CD14-positive monocyte (primary cell): Measurements from ENCODE around the gene EPSTI1. TPM values are rescaled to one million over a fixed set of nuclear protein-coding genes. Genes with fewer than 3 reads are reported as not detected.

ENCODE experiments used
- DNase-seq, 3 donors: peaks; one replicate each; pipeline ENCODE4 v3.0.0-alpha.2; 2011 to 2022
- H2AFZ ChIP-seq: 2 replicates; pipeline ENCODE4 v1.6.0; 2012; ENCODE audit warnings: mild to moderate bottlenecking, low read depth, low read length, inconsistent platforms; ENCODE audit not compliant: insufficient read depth, poor library complexity, severe bottlenecking
- H3K27ac ChIP-seq, 2 donors: 1 replicate in 1 of 2; 2 replicates in 1 of 2; pipeline ENCODE4 v1.5.1; 2012 to 2013; ENCODE audit warnings: low read length in 2 of 2, control low read depth in 1 of 2, inconsistent platforms in 1 of 2, low read depth in 1 of 2, mild to moderate bottlenecking in 1 of 2
- H3K27me3 ChIP-seq, 2 donors: one replicate each; pipeline versions ENCODE4 v1.6.0 to v1.6.1; 2011 to 2013; ENCODE audit warnings: low read length in 2 of 2; ENCODE audit not compliant: control insufficient read depth in 2 of 2, insufficient read depth in 2 of 2
- H3K36me3 ChIP-seq, 2 donors: replicated peaks in 1 of 2; 1 replicate in 1 of 2; 2 replicates in 1 of 2; pipeline versions ENCODE4 v1.5.1 to v1.6.1; 2012 to 2013; ENCODE audit warnings: low read length in 2 of 2, control low read depth in 1 of 2, inconsistent platforms in 1 of 2, mild to moderate bottlenecking in 1 of 2; ENCODE audit not compliant: insufficient read depth in 2 of 2, control insufficient read depth in 1 of 2
- H3K4me1 ChIP-seq, 2 donors: 1 replicate in 1 of 2; 2 replicates in 1 of 2; pipeline versions ENCODE4 v1.5.1 to v1.6.1; 2012 to 2013; ENCODE audit warnings: low read length in 2 of 2, control low read depth in 1 of 2, inconsistent platforms in 1 of 2, mild to moderate bottlenecking in 1 of 2, moderate library complexity in 1 of 2; ENCODE audit not compliant: insufficient read depth in 2 of 2, control insufficient read depth in 1 of 2
- H3K4me2 ChIP-seq: replicated peaks from 2 replicates; pipeline ENCODE3; 2012; ENCODE audit warnings: low read length, moderate library complexity, mild to moderate bottlenecking; ENCODE audit not compliant: poor library complexity, severe bottlenecking; ENCODE audit errors: extremely low read depth
- H3K4me3 ChIP-seq, 3 experiments: fragments of 200-600 bp in 1 of 3; sonication (generic) in 1 of 3; replicated peaks in 1 of 3; 1 replicate in 2 of 3; 2 replicates in 1 of 3; pipeline ENCODE4 v1.5.1; 2011 to 2013; ENCODE audit warnings: low read length in 3 of 3, mild to moderate bottlenecking in 3 of 3, control low read depth in 2 of 3, low read depth in 2 of 3, inconsistent platforms in 1 of 3, moderate library complexity in 1 of 3
- H3K79me2 ChIP-seq: 2 replicates; pipeline ENCODE4 v1.6.0; 2012; ENCODE audit warnings: mild to moderate bottlenecking, control low read depth, inconsistent platforms, low read length, moderate library complexity; ENCODE audit not compliant: insufficient read depth
- H3K9ac ChIP-seq: 2 replicates; pipeline ENCODE4 v1.6.0; 2017; ENCODE audit warnings: low read length, mild to moderate bottlenecking; ENCODE audit not compliant: insufficient read depth, poor library complexity, severe bottlenecking
- H3K9me3 ChIP-seq, 2 donors: replicated peaks in 1 of 2; 1 replicate in 1 of 2; 2 replicates in 1 of 2; pipeline versions ENCODE4 v1.5.1 to v1.6.1; 2012 to 2013; ENCODE audit warnings: low read length in 2 of 2, control low read depth in 1 of 2; ENCODE audit not compliant: control insufficient read depth in 1 of 2, insufficient read depth in 1 of 2
- H4K20me1 ChIP-seq: 2 replicates; pipeline ENCODE4 v1.6.0; 2012; ENCODE audit warnings: mild to moderate bottlenecking, low read length, control low read depth, moderate library complexity; ENCODE audit not compliant: insufficient read depth
- H3K27ac Mint-ChIP-seq, 7 donors: one replicate each; pipeline ENCODE4 v1.8.0; 2020; ENCODE audit warnings: mild to moderate bottlenecking in 7 of 7, mixed read lengths in 7 of 7, moderate library complexity in 6 of 7, inconsistent platforms in 2 of 7
- H3K27me3 Mint-ChIP-seq, 3 donors: one replicate each; pipeline ENCODE4 v1.8.0; 2021 to 2022; ENCODE audit warnings: low read depth in 3 of 3, mild to moderate bottlenecking in 3 of 3, mixed read lengths in 3 of 3, moderate library complexity in 3 of 3, inconsistent platforms in 1 of 3
- H3K36me3 Mint-ChIP-seq, 2 donors: one replicate each; pipeline ENCODE4 v1.8.0; 2020; ENCODE audit warnings: mixed read lengths in 2 of 2, inconsistent platforms in 1 of 2, mild to moderate bottlenecking in 1 of 2
- H3K4me1 Mint-ChIP-seq: one replicate; pipeline ENCODE4 v1.8.0; 2020; ENCODE audit warnings: mild to moderate bottlenecking, mixed read lengths
- H3K4me3 Mint-ChIP-seq, 2 donors: one replicate each; pipeline ENCODE4 v1.8.0; 2020; ENCODE audit warnings: mild to moderate bottlenecking in 2 of 2, mixed read lengths in 2 of 2, moderate library complexity in 1 of 2
- H3K9me3 Mint-ChIP-seq, 7 donors: one replicate each; pipeline ENCODE4 v1.8.0; 2020 to 2022; ENCODE audit warnings: mixed read lengths in 7 of 7, mild to moderate bottlenecking in 6 of 7, moderate library complexity in 6 of 7, inconsistent platforms in 2 of 7
- CTCF ChIP-seq: fragments of 200-600 bp; IDR thresholded peaks from one replicate; pipeline ENCODE4 v1.8.0; 2022; ENCODE audit warnings: antibody characterized with exemption, mild to moderate bottlenecking
- WGBS: methylation state at CpG from one replicate; pipeline ENCODE4 v1.1.5; 2013; ENCODE audit warnings: missing lambda C conversion rate; ENCODE audit not compliant: insufficient coverage; 5-methylcytosine and 5-hydroxymethylcytosine counted together
- intact Hi-C, 2 donors: fragments of 100-400 bp; cut with micrococcal nuclease; formaldehyde crosslinking; loops; one replicate each; pipeline versions ENCODE4 v1.15.0 to v1.15.1; 2023
- polyA plus RNA-seq, 3 donors: library from polyadenylated mRNA; depleted of rRNA in 1 of 3; unstranded in 2 of 3; stranded (reverse) in 1 of 3; fragments of 300-500 nt in 2 of 3; fragments of >200 nt in 1 of 3; fragmentation: Illumina TruSeq in 2 of 3; gene quantifications; 1 replicate in 2 of 3; 2 replicates in 1 of 3; pipeline ENCODE4 v1.2.3, GENCODE V29; 2012 to 2021

Gene EPSTI1
- polyA plus RNA-seq, 3 donors: 14.6 to 19.9 (median 16.4) TPM

GRCh38 chr13:42849200-42849599, 142.8 kb downstream of the EPSTI1 start:
- H3K4me3 Mint-ChIP-seq: no peak overlapping the region
- no peak for DNase-seq
- no peaks in the 10 kb centered on the region for H3K36me3 Mint-ChIP-seq
- no peak overlapping the region for H3K9ac ChIP-seq
- no peak overlapping the region for H3K4me3 ChIP-seq
- no peaks in the 10 kb centered on the region for H3K9me3 ChIP-seq
- H3K4me2 ChIP-seq: no peak overlapping the region
- WGBS: no CpG with 5 or more reads among the region's 2 CpGs
- no peak overlapping the region for H3K27ac ChIP-seq
- H3K4me1 ChIP-seq: no peaks in the 10 kb centered on the region
- no peaks in the 10 kb centered on the region for H4K20me1 ChIP-seq
- no peak for TF ChIP-seq CTCF
- peaks cover 0 to 4% (median 2%) of the 10 kb centered on the region in 7 donors for H3K9me3 Mint-ChIP-seq
- H3K27me3 ChIP-seq: no peaks in the 10 kb centered on the region
- H3K27me3 Mint-ChIP-seq: peaks cover 0 to 2% (median 0%) of the 10 kb centered on the region in 3 donors
- no peaks in the 10 kb centered on the region for H3K4me1 Mint-ChIP-seq
- H2AFZ ChIP-seq: no peak overlapping the region
- H3K79me2 ChIP-seq: no peaks in the 10 kb centered on the region
- no peaks in the 10 kb centered on the region for H3K36me3 ChIP-seq
- intact Hi-C loops: no loop called here
- no peak overlapping the region for H3K27ac Mint-ChIP-seq

GRCh38 chr13:42847891-42848663, 144.0 kb downstream of the EPSTI1 start:
- no peak for DNase-seq
- Histone ChIP-seq H3K4me2 (no peak overlapping the region), H3K9ac (no peak overlapping the region), H3K36me3 (no peaks in the 10 kb centered on the region), H2AFZ (no peak overlapping the region), H3K79me2 (no peaks in the 10 kb centered on the region), H3K27me3 (no peaks in the 10 kb centered on the region), H3K27ac (no peak overlapping the region), H4K20me1 (no peaks in the 10 kb centered on the region), H3K4me1 (no peaks in the 10 kb centered on the region), H3K9me3 (no peaks in the 10 kb centered on the region), H3K4me3 (no peak overlapping the region)
- H3K4me1 Mint-ChIP-seq: no peaks in the 10 kb centered on the region
- intact Hi-C loops: no loop called here
- WGBS: 67% methylated on average over 3 of the region's 3 CpGs
- peaks cover 0 to 4% (median 2%) of the 10 kb centered on the region in 7 donors for H3K9me3 Mint-ChIP-seq
- H3K4me3 Mint-ChIP-seq: no peak overlapping the region
- no peak overlapping the region for H3K27ac Mint-ChIP-seq
- H3K36me3 Mint-ChIP-seq: no peaks in the 10 kb centered on the region
- peaks cover 0 to 4% (median 2%) of the 10 kb centered on the region in 3 donors for H3K27me3 Mint-ChIP-seq
- no peak for TF ChIP-seq CTCF
